ENCODE data around the gene UBALD1.
A peak's percentile ranks its signal among the peaks of the same experiment; 100 is the strongest.

The UBALD1 gene

DNA sequence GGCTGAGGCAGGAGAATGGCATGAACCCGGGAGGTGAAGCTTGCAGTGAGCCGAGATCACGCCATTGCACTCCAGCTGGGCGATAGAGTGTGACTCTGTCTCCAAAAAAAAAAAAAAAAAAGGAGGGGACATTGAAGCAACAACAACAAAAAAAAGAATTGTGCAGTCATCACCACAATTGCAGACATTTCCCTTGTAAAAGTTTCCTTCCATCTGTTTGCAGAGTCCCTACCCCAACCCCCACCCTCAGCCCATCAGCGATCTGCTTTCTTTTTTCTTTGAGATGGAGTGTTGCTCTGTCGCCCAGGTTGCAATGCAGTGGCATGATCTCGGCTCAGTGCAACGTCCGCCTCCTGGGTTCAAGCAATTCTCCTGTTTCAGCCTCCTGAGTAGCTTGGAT is 13.6 kb upstream of the UBALD1 start:
- ATAC-seq, result no peak
- peaks cover 16% of the 10 kb centered on the region for H3K36me3 Mint-ChIP-seq
- no peak overlapping the region for H3K27ac Mint-ChIP-seq
- peaks cover 27% of the 10 kb centered on the region for H3K4me1 Mint-ChIP-seq
- H3K4me3 Mint-ChIP-seq, result no peak overlapping the region
- H3K9me3 Mint-ChIP-seq, result no peaks in the 10 kb centered on the region
- H3K27me3 Mint-ChIP-seq, result no peaks in the 10 kb centered on the region

DNA sequence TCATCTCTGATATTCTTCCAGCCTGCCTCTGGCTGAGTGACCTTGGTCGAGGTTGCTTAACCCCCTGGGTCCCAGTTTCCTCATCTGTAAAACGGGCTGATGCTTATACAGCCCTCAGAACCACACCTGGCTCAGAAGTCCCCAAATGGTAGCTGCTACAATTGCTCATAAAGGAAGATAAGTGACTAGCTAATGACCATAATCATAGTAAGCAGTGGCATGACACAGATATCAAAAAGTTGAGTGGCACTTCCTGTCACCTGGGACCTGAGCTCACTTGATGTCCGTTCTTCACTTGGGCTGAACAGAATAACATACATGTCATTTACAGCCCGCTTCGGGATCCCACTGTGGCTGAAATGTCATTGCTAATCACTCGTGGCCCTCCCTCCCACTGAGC is 11.7 kb upstream of the UBALD1 start:
- peaks cover 27% of the 10 kb centered on the region for H3K4me1 Mint-ChIP-seq
- H3K4me3 Mint-ChIP-seq, result peak overlapping the region; percentile 93
- ATAC-seq, result no peak
- peaks cover 16% of the 10 kb centered on the region for H3K36me3 Mint-ChIP-seq
- peak overlapping the region; percentile 96 for H3K27ac Mint-ChIP-seq
- no peaks in the 10 kb centered on the region for H3K9me3 Mint-ChIP-seq
- no peaks in the 10 kb centered on the region for H3K27me3 Mint-ChIP-seq

DNA sequence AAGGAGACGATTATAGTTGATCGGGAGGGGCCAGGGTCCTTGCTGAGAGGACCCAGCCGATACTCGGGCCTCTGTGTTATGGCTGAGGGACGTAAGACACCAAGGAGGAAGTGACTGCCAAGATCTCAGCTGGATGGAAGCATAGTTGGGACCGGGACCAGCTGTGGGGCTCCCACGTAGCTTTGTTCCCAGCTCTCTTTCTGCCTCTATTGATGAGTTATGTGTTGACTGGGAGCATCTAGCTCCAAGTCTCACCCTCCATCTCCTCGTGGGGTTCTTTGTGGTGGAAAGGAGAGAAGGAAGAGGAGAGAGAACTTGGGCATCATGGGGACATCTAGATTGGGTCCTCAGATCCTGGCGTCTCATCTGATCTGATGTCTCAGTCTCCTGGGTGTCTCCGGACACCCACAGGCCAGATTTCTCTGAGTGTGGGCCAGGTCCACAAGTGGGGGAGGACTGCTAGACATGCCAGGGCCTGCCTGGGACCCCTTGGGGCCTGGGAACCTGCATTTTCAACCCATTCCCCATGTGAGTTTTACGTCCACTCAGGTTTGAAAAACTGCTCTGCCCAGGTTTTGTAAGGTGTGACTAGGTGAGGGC is 11.0 kb upstream of the UBALD1 start:
- no peak for ATAC-seq
- peaks cover 11% of the 10 kb centered on the region for H3K36me3 Mint-ChIP-seq
- peak overlapping the region; percentile 96 for H3K27ac Mint-ChIP-seq
- H3K9me3 Mint-ChIP-seq, result no peaks in the 10 kb centered on the region
- peak overlapping the region; percentile 93 for H3K4me3 Mint-ChIP-seq
- peaks cover 27% of the 10 kb centered on the region for H3K4me1 Mint-ChIP-seq
- H3K27me3 Mint-ChIP-seq, result no peaks in the 10 kb centered on the region

DNA sequence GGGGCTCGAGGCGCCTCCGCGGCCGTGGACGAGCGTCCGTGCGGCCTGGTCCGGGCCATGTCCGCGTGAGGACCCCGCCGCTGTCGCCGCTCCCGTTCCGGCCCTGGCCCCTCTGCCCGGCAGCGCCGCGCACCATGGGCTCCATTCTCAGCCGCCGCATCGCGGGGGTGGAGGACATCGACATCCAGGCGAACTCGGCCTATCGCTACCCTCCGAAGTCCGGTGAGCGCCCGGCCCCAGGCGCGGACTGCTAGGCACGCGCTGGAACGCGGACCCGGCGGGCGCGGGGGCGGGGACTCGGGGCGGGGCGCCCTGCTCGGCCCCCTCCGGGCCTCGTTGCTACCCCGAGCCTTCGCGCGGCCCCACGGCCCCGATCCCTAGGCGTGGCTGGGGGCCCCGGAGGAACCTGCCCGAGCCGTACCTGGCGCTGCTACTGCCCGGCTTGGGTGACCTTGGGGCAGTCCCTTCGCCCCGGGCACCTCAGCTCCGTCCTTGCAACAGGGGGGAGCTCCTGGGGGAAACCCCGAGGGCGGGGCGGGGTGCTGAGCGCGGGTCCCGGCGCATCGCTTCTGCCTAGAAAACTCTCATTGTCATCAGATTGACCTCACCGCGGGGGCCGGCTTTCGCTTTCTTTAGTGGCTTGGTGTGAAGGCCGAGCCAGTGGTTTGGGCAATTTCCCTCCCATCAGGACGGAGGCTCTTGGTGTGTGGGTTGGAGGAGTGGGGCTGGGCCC is 10.3 kb upstream of the UBALD1 start:
- H3K27ac Mint-ChIP-seq, result peak overlapping the region; percentile 96

DNA sequence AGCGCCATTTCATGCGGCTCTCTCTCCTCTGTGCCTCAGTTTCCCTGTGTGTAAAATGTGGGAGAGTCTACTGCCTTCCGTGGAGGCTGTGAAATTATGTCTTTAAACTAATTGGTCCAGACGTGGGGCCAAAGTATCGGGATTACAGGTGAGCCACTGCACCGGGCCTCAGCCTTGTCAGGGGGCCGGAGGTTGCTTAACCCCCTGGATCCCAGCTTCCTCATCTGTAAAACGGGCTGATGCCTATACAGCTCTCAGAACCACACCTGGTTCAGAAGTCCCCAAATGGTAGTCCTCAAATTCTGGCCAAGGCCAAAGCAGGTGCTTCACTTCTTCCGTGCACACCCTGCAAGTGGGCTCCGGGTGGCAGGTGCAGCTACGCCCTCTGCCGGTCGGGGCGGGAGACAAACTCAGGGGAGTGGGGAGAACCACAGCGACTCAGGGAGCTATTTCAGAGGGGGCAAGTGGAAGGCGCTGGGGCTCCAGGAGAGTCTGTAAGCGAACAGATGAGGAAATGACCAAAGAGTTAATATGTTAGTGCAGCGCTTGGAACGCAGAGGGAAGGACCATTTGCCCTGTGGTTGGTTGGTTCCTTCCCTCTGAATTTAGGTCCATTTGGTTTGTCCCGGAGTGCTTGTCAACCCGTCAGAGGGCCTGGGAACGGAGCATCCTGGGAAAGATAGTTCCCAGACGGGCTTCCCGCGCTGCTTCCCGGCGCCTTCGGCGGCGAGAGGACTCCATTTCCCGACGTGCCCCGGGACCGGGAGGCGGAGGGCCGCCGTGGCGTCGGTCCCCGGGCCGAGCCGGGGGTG is 9.5 kb upstream of the UBALD1 start, which contains the start of gene MGRN1:
Gene MGRN1 (plus strand): TSS at position 812 of the 812 bp plus-strand sequence. CDS start 135 bp downstream, outside the sequence.
- Mint-ChIP-seq H3K4me3 (peak within 1 kb of the TSS; percentile 93), H3K4me1 (peaks cover 26% of the 10 kb centered on the region), H3K9me3 (no peaks in the 10 kb centered on the region), H3K36me3 (peaks cover 10% of the 10 kb centered on the region), H3K27me3 (no peaks in the 10 kb centered on the region), H3K27ac (peak within 1 kb of the TSS; percentile 96)
- ATAC-seq, result peak; percentile 91

More for the DNA sequence above, 10.3 kb upstream of the UBALD1 start:
- H3K9me3 Mint-ChIP-seq, result no peaks in the 10 kb centered on the region
- ATAC-seq, result peak; percentile 79
- H3K27me3 Mint-ChIP-seq, result no peaks in the 10 kb centered on the region
- peak overlapping the region; percentile 93 for H3K4me3 Mint-ChIP-seq
- H3K36me3 Mint-ChIP-seq, result peaks cover 11% of the 10 kb centered on the region
- H3K4me1 Mint-ChIP-seq, result peaks cover 27% of the 10 kb centered on the region

DNA sequence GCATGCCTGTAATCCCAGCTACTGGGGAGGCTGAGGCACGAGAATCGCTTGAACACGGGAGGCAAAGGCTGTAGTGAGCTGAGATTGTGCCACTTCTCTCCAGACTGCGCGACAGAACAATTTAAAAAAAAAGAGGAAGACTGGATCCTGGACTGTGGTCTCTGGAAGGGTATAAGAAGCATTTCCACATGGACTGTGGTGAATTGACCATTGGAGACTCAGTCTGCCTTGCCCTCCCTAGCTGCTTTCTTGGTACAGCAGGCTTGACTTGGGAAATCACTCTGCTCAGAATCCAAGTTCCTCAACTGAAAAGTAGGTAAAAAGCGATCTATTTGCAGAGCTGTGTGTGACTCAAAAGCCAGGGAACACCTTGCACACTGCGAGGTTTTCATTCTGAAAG is 8.9 kb upstream of the UBALD1 start:
- Mint-ChIP-seq H3K9me3 (no peaks in the 10 kb centered on the region), H3K4me3 (peak overlapping the region; percentile 15), H3K27me3 (no peaks in the 10 kb centered on the region), H3K27ac (peak overlapping the region; percentile 96), H3K4me1 (peaks cover 21% of the 10 kb centered on the region), H3K36me3 (peaks cover 6% of the 10 kb centered on the region)
- ATAC-seq, result no peak

DNA sequence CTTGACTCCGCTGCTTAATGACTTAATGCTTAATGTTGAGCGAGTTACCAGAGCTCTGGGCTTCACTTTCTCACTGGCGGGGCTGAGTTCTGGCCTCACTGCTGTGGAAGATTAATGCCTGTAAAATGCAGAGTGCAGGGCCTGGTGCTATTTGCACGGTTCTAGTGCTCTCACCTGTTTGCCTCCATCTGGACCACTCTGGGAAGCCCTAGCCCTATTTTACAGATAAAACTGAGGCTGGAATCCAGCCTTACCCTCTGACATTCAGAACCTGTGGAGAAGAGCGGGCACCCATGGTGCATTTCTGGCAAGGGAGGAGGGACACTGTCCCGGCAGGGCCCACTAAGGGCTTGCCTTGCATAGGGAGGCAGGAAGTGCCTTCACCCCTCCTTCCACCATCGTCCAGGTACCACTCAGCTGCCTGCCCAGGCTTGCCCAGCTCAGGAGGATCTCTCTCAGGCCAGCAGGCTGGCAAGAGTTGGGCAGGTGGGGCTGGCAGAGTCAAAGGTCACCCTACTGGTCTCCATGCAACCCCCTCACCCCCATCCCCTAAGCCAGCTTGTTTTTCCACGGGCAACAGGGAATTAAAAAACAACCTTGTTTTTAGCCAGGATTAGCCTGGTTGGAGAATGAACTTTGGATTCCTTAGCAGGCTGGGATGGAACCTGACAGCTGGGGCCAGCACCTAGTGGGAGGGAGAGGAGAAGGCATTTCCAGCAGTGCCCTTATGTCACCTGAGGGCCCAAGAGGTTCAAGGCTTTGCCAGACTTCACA is 4.1 kb upstream of the UBALD1 start:
- H3K36me3 Mint-ChIP-seq, result no peaks in the 10 kb centered on the region
- no peak for ATAC-seq
- H3K4me3 Mint-ChIP-seq, result no peak overlapping the region
- H3K27me3 Mint-ChIP-seq, result no peaks in the 10 kb centered on the region
- H3K4me1 Mint-ChIP-seq, result peaks cover 25% of the 10 kb centered on the region
- H3K9me3 Mint-ChIP-seq, result no peaks in the 10 kb centered on the region
- H3K27ac Mint-ChIP-seq, result no peak overlapping the region

DNA sequence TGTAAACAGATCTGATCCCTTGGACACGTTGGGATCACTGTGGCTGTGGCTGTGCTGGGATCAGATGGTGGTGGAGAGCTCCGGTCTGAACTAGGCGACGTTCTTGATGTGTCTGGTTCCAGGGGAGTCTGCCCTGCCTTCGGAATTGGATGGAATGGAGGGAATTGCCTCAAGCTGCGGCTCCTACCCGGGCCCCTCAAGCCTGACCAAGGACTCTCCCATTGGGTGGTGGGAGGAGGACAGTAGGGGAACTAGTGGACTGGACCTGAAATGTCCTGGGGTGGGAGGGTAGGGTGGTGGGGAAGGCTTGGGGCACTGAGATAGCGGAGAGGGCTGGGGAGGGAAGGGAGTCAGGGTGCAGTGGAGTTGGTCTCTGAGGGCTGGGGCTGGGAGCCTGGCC is 3.2 kb upstream of the UBALD1 start:
- Mint-ChIP-seq H3K9me3 (no peaks in the 10 kb centered on the region), H3K4me1 (peaks cover 34% of the 10 kb centered on the region), H3K27ac (no peak overlapping the region), H3K36me3 (no peaks in the 10 kb centered on the region), H3K4me3 (no peak overlapping the region), H3K27me3 (no peaks in the 10 kb centered on the region)
- no peak for ATAC-seq

DNA sequence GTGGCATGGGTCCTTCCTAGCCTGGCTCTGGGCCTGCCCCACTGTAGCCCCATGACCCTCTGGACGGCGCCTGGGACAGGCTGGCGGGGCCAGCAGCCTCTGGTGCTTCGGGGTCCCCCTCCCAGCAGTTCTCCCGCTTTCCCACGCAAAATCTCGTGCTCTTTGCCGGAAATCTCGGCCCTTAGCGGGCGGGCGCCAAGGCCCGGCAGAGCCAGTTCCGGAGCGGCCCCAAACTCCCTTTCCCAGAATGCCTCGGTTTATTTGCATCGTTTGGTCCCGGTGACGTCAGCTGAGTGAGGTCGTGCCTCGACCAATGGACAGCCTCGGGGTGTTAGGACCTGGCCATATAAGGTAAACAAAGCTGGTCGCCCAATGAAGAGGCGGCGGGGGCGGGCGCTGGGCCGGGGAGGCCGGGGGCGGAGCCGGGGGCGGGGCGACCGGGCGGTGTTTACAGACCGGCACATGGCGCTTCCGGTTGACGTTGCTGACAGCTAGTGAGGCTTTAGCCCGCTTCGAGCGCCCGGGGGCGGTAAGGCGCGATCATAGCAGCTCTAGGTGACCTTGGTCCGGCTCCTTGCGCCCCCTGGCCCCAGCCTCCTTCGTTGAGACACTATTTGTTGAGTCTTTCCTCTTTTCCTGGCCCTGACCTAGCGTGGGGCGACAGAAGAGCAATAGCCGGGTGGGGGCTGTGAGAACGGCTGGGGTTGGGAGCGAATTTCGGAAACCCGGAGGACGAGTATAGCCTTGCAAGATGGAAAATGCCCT is 1.5 kb upstream of the UBALD1 start:
- Mint-ChIP-seq H3K27me3 (no peaks in the 10 kb centered on the region), H3K27ac (peak overlapping the region; percentile 94), H3K4me1 (peaks cover 41% of the 10 kb centered on the region), H3K9me3 (no peaks in the 10 kb centered on the region), H3K4me3 (peak overlapping the region; percentile 90), H3K36me3 (no peaks in the 10 kb centered on the region)
- ATAC-seq, result peak; percentile 92

DNA sequence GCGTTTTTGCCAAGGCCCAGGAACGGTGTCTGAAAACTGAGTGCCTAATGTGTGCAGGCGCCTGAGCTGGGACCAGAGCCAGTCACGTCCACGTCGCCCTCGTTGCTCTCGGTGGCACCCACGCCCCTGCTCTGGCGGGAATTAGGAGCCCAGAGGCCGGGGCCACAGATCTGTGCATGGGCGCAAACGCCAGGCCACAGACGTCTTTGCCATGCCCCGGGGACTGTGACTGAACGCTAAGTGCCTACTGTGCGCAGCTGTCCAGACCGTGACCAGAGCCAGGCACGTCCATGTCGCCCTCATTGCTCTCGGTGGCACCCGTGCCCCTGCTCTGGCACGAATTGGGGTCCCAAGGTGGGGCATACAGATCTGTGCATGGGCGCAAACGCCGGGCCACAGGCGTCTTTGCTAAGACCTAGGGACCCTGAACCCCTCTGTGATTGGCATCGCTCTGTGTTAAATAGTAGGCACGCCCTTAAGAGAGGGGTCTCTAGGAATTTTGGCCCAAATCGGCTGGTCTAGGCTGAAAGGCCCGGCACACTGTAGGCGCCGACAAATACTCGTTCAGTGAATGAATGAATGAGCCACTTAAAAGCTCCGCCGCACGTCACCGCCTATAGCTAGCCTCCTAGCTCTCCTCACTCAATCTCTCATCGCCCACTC is 827 bp upstream of the UBALD1 start:
- Mint-ChIP-seq H3K27ac (peak overlapping the region; percentile 94), H3K27me3 (no peaks in the 10 kb centered on the region), H3K4me1 (peaks cover 43% of the 10 kb centered on the region), H3K36me3 (no peaks in the 10 kb centered on the region), H3K9me3 (no peaks in the 10 kb centered on the region), H3K4me3 (peak overlapping the region; percentile 90)
- no peak for ATAC-seq

DNA sequence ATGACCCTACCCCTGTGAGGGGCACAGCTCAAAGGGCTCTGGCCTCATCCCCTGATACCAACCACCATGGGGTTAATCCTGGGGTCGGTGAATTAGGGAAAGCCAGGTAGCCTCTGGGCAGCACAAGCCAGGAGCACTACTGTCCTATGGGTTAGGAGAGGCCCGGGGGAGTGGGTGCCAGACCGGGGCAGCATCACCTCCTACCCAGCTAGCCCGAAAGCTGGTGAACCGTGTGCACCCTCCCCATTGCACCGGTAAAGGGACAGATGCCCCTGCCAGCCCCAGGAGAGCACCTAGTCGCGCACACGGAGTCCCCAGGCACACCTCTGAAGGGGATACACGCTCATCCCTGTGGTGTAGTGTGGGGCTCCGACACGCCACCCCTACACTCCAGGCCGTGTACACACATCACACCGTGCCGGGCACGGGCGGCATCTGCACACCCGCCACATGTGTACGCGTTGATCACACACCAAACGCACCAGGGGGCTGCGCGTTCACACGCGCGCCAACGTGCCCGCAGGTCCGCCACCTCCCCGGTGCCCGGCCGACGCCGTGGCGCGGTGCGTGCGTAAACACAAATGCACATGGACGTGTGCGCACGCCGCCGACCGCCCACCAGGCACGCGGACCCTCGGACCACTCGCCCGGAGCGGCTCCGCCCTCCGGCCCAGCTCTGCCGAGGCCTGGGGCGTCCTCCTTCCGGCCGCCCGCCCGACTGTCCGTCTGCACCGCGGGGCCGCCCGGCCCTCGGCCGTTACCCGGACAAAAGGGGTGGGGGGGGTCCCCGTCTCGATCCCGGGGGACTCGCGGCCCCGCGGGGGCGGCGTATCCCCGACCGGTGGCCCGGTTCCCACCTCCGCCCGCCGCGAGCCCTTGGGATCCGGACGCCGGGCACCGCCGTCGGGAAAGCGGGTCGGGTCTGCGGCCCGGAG is 785 bp downstream of the UBALD1 start:
- Mint-ChIP-seq H3K27ac (peak overlapping the region; percentile 94), H3K4me1 (peaks cover 43% of the 10 kb centered on the region), H3K9me3 (no peaks in the 10 kb centered on the region), H3K36me3 (peaks cover under 1% of the 10 kb centered on the region), H3K27me3 (no peaks in the 10 kb centered on the region), H3K4me3 (peak overlapping the region; percentile 72)
- ATAC-seq, result peak; percentile 1

DNA sequence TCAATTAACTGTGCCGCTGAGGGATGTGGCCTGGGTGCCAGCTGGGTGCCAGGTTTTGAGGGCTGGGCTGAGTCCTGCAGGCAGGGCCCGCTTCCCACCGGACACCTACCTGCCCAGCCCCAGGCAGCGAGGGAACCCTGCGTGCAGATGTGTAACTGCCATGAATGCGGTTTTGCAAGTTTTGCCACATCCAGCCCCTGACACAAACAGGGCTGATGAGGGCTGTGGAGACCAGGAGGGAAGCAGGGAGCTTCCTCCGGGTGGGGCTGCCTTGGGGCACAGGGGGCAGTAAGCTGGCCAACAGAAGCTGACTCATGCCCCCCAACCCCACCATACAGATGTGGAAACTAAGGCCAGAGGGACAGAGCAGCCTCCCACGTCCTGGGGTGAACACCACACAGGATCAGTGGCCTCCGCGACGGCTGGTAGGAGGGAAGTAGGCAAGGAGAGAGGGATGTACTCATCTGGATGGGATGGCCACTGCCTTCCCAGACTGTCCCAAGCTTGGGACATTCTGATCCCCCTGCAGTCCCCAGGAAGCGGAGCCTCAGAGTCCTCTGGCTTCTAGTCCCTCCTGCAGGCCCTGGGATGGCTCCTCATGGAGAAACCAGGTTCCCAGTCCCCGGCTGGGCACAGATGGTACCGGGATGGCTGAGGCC is 1.6 kb downstream of the UBALD1 start:
- H3K36me3 Mint-ChIP-seq, result peaks cover 8% of the 10 kb centered on the region
- H3K4me3 Mint-ChIP-seq, result peak overlapping the region; percentile 72
- no peaks in the 10 kb centered on the region for H3K27me3 Mint-ChIP-seq
- H3K9me3 Mint-ChIP-seq, result no peaks in the 10 kb centered on the region
- H3K27ac Mint-ChIP-seq, result no peak overlapping the region
- no peak for ATAC-seq
- H3K4me1 Mint-ChIP-seq, result peaks cover 43% of the 10 kb centered on the region

Data from stimulated activated memory B cell treated with anti-CD40 and anti-IgM and Interleukin-4, amounts not matched to agents 10 μg/mL and 1 μg/mL and 100 μg/mL, for 72 hours (primary cell).